Measurements from ENCODE around the gene MPPED1. TPM values are rescaled to one million over a fixed set of nuclear protein-coding genes. Genes with fewer than 3 reads are reported as not detected.

MPPED1 gene
- total RNA-seq, 1 experiment from 2014 or later = 0.35 TPM

DNA sequence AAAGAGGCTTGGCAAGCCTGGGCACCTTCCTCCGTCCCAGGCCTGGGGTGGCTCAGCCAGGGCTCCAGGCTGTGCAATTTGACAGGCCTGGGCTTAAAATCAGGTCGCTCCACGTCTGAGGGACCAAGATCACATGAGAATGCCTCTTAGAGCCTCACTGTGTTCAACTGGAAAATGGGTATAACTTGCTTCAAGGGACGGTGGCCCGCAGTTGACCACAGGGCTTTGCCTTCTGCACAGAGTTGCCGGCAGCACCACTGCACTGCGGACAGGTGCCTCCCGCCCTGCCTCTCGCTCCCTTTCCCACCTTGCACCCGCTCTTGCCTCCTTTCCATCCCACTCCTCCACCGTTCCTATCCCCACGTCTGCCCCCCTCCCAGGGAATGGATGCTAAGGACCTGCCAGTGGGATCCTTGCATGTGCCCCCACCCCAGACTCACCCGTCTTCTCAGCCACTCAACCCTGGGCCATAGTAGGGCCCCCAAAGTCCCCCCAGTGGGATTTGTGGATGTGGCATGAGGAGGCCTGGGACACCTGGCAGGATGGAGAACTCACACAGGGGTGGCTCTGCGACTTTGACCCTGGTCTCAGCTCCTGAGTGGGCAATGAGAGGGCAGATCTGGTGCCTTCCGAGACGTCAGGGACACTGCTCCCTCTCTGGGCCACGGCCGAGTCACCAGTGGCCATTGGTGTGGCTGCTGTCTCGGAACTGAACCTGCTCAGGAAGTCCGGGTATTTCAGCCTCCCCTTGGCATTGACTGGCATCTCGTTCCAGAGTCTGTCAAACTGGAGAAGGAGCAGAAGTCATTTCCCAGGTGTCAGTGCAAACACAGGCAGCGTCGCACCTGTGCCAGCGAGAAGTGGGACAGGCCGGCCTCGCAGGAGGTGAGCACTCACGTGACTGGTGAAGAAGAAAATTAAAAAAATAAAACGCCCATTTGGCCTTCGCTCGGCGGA, 128.0 kb downstream of the MPPED1 start:
- peaks cover 27% of the 10 kb centered on the region for H3K9me3 Mint-ChIP-seq
- DNase-seq (ENCODE audit: low spot score) = no peak
- H3K4me1 Mint-ChIP-seq = peaks cover 6% of the 10 kb centered on the region; the same call in 1 of the 2 replicates
- TF ChIP-seq SMAD3 (CRISPR knock-in tag; IDR thresholded peaks at IDR 0.05; ENCODE audit: borderline replicate concordance) (no peak), CREB1 (CRISPR knock-in tag; IDR thresholded peaks at IDR 0.05) (no peak), CBFB (CRISPR knock-in tag; IDR thresholded peaks at IDR 0.05; ENCODE audit: low read depth) (no peak)
- TF ChIP-seq, protein P1, sequence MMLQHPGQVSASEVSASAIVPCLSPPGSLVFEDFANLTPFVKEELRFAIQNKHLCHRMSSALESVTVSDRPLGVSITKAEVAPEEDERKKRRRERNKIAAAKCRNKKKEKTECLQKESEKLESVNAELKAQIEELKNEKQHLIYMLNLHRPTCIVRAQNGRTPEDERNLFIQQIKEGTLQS (CRISPR knock-in tag; conservative IDR thresholded peaks at IDR 0.05) = no peak
- no peaks in the 10 kb centered on the region; the same call in 1 of the 2 replicates for H3K27me3 Mint-ChIP-seq (ENCODE audit: low read depth)
- H3K27ac Mint-ChIP-seq = no peak overlapping the region
- POLR2A ChIA-PET = no interaction called here
- H3K4me3 Mint-ChIP-seq = no peak overlapping the region
- CTCF ChIA-PET = no interaction called here
- no peak for ATAC-seq
- peaks cover 16% of the 10 kb centered on the region for H3K36me3 Mint-ChIP-seq

DNA sequence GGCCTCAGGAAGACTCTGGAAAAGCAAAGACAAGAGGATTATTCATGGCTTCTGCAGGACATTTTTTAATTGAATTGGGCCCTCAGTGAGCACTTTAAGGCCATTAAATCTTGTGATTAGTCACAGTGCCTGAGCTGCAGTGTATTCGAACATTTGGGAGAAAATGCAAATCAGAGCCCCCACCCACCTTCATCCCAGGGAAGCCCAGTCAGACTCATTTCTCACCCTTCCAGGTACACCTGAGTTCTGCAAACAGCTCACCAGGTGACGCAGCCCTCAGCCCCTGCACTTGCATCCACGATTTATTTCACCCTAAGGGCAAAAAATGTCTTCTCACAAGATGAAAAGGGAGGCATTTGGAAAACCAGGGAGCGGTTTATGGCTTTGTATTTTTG, 128.7 kb downstream of the MPPED1 start:
- DNase-seq (ENCODE audit: low spot score) (no peak), ATAC-seq (no peak)
- H3K36me3 Mint-ChIP-seq = peaks cover 14% of the 10 kb centered on the region
- H3K4me3 Mint-ChIP-seq = no peak overlapping the region
- peaks cover 25% of the 10 kb centered on the region for H3K9me3 Mint-ChIP-seq
- POLR2A ChIA-PET = no interaction called here
- no peaks in the 10 kb centered on the region; the same call in 1 of the 2 replicates for H3K27me3 Mint-ChIP-seq (ENCODE audit: low read depth)
- CTCF ChIA-PET = interaction anchor here (1.9 kb wide), 1 partner anchor 25 kb away, joined by 5 read pairs; no protein-coding TSS in a partner anchor
- peaks cover 6% of the 10 kb centered on the region; the same call in 1 of the 2 replicates for H3K4me1 Mint-ChIP-seq
- H3K27ac Mint-ChIP-seq = no peak overlapping the region
- TF ChIP-seq ZNF138 (CRISPR knock-in tag; conservative IDR thresholded peaks at IDR 0.05) = no peak
- TF ChIP-seq IRF2 (CRISPR knock-in tag; IDR thresholded peaks at IDR 0.05; ENCODE audit: borderline replicate concordance, low read depth) = no peak
- TF ChIP-seq, protein P2, sequence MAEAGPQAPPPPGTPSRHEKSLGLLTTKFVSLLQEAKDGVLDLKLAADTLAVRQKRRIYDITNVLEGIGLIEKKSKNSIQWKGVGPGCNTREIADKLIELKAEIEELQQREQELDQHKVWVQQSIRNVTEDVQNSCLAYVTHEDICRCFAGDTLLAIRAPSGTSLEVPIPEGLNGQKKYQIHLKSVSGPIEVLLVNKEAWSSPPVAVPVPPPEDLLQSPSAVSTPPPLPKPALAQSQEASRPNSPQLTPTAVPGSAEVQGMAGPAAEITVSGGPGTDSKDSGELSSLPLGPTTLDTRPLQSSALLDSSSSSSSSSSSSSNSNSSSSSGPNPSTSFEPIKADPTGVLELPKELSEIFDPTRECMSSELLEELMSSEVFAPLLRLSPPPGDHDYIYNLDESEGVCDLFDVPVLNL (CRISPR knock-in tag; IDR thresholded peaks at IDR 0.05; ENCODE audit: borderline replicate concordance, low read depth) = no peak
- TF ChIP-seq, protein P3, sequence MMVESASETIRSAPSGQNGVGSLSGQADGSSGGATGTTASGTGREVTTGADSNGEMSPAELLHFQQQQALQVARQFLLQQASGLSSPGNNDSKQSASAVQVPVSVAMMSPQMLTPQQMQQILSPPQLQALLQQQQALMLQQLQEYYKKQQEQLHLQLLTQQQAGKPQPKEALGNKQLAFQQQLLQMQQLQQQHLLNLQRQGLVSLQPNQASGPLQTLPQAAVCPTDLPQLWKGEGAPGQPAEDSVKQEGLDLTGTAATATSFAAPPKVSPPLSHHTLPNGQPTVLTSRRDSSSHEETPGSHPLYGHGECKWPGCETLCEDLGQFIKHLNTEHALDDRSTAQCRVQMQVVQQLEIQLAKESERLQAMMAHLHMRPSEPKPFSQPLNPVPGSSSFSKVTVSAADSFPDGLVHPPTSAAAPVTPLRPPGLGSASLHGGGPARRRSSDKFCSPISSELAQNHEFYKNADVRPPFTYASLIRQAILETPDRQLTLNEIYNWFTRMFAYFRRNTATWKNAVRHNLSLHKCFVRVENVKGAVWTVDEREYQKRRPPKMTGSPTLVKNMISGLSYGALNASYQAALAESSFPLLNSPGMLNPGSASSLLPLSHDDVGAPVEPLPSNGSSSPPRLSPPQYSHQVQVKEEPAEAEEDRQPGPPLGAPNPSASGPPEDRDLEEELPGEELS (CRISPR knock-in tag; IDR thresholded peaks at IDR 0.05) = no peak
- TF ChIP-seq, protein P4, sequence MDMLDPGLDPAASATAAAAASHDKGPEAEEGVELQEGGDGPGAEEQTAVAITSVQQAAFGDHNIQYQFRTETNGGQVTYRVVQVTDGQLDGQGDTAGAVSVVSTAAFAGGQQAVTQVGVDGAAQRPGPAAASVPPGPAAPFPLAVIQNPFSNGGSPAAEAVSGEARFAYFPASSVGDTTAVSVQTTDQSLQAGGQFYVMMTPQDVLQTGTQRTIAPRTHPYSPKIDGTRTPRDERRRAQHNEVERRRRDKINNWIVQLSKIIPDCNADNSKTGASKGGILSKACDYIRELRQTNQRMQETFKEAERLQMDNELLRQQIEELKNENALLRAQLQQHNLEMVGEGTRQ (CRISPR knock-in tag; IDR thresholded peaks at IDR 0.05) = no peak
- TF ChIP-seq, protein P5, sequence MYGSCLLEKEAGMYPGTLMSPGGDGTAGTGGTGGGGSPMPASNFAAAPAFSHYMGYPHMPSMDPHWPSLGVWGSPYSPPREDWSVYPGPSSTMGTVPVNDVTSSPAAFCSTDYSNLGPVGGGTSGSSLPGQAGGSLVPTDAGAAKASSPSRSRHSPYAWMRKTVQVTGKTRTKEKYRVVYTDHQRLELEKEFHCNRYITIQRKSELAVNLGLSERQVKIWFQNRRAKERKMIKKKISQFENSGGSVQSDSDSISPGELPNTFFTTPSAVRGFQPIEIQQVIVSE (CRISPR knock-in tag; IDR thresholded peaks at IDR 0.05; ENCODE audit: borderline replicate concordance) = no peak
- TF ChIP-seq, protein P6, sequence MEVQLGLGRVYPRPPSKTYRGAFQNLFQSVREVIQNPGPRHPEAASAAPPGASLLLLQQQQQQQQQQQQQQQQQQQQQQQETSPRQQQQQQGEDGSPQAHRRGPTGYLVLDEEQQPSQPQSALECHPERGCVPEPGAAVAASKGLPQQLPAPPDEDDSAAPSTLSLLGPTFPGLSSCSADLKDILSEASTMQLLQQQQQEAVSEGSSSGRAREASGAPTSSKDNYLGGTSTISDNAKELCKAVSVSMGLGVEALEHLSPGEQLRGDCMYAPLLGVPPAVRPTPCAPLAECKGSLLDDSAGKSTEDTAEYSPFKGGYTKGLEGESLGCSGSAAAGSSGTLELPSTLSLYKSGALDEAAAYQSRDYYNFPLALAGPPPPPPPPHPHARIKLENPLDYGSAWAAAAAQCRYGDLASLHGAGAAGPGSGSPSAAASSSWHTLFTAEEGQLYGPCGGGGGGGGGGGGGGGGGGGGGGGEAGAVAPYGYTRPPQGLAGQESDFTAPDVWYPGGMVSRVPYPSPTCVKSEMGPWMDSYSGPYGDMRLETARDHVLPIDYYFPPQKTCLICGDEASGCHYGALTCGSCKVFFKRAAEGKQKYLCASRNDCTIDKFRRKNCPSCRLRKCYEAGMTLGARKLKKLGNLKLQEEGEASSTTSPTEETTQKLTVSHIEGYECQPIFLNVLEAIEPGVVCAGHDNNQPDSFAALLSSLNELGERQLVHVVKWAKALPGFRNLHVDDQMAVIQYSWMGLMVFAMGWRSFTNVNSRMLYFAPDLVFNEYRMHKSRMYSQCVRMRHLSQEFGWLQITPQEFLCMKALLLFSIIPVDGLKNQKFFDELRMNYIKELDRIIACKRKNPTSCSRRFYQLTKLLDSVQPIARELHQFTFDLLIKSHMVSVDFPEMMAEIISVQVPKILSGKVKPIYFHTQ (CRISPR knock-in tag; IDR thresholded peaks at IDR 0.05) = no peak
- TF ChIP-seq, protein P7, sequence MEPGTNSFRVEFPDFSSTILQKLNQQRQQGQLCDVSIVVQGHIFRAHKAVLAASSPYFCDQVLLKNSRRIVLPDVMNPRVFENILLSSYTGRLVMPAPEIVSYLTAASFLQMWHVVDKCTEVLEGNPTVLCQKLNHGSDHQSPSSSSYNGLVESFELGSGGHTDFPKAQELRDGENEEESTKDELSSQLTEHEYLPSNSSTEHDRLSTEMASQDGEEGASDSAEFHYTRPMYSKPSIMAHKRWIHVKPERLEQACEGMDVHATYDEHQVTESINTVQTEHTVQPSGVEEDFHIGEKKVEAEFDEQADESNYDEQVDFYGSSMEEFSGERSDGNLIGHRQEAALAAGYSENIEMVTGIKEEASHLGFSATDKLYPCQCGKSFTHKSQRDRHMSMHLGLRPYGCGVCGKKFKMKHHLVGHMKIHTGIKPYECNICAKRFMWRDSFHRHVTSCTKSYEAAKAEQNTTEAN (CRISPR knock-in tag; IDR thresholded peaks at IDR 0.05) = no peak
- no peak for TF ChIP-seq ZNF263 (CRISPR knock-in tag; IDR thresholded peaks at IDR 0.05; ENCODE audit: low read depth)
- TF ChIP-seq ZNF416 (CRISPR knock-in tag; IDR thresholded peaks at IDR 0.05) = no peak
- no peak for TF ChIP-seq SMAD3 (CRISPR knock-in tag; IDR thresholded peaks at IDR 0.05; ENCODE audit: borderline replicate concordance)
- TF ChIP-seq SP1 (CRISPR knock-in tag; conservative IDR thresholded peaks at IDR 0.05) = no peak
- TF ChIP-seq, protein P8, sequence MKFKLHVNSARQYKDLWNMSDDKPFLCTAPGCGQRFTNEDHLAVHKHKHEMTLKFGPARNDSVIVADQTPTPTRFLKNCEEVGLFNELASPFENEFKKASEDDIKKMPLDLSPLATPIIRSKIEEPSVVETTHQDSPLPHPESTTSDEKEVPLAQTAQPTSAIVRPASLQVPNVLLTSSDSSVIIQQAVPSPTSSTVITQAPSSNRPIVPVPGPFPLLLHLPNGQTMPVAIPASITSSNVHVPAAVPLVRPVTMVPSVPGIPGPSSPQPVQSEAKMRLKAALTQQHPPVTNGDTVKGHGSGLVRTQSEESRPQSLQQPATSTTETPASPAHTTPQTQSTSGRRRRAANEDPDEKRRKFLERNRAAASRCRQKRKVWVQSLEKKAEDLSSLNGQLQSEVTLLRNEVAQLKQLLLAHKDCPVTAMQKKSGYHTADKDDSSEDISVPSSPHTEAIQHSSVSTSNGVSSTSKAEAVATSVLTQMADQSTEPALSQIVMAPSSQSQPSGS (CRISPR knock-in tag; IDR thresholded peaks at IDR 0.05; ENCODE audit: borderline replicate concordance, low read depth) = no peak
- TF ChIP-seq TP53 (CRISPR knock-in tag; IDR thresholded peaks at IDR 0.05) = no peak
- no peak for TF ChIP-seq ESRRA (CRISPR knock-in tag; IDR thresholded peaks at IDR 0.05; ENCODE audit: borderline replicate concordance)
- TF ChIP-seq, protein P9, sequence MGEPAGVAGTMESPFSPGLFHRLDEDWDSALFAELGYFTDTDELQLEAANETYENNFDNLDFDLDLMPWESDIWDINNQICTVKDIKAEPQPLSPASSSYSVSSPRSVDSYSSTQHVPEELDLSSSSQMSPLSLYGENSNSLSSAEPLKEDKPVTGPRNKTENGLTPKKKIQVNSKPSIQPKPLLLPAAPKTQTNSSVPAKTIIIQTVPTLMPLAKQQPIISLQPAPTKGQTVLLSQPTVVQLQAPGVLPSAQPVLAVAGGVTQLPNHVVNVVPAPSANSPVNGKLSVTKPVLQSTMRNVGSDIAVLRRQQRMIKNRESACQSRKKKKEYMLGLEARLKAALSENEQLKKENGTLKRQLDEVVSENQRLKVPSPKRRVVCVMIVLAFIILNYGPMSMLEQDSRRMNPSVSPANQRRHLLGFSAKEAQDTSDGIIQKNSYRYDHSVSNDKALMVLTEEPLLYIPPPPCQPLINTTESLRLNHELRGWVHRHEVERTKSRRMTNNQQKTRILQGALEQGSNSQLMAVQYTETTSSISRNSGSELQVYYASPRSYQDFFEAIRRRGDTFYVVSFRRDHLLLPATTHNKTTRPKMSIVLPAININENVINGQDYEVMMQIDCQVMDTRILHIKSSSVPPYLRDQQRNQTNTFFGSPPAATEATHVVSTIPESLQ (CRISPR knock-in tag; IDR thresholded peaks at IDR 0.05) = no peak
- TF ChIP-seq ETV6 (CRISPR knock-in tag; IDR thresholded peaks at IDR 0.05) = no peak

All from WTC11 (cell line).